ENCODE measurements around the gene PACS1.
A peak's percentile ranks its signal among the peaks of the same experiment; 100 is the strongest.
"Not testable (repeated sequence)": the region's sequence is repeated elsewhere in the genome, so short reads cannot be mapped to it uniquely, and the experiment has no call there.

PACS1 gene

GRCh38 chr11:66277064-66277463 lies 207.0 kb downstream of the PACS1 start:
- DNase-seq (ENCODE audit: low read depth) = not testable (repeated sequence)

GRCh38 chr11:66277471-66278362 lies 207.6 kb downstream of the PACS1 start, which contains the start of gene CNIH2:
Gene CNIH2 (plus strand): TSS chr11:66278175. CDS start chr11:66278457, 282 bp downstream.
- DNase-seq (ENCODE audit: low read depth) = no peak

GRCh38 chr11:66278363-66279091 lies 208.5 kb downstream of the PACS1 start:
- no peak for DNase-seq (ENCODE audit: low read depth)

- DNase-seq (ENCODE audit: low read depth) = no peak
These were observed 209.1 kb downstream of the PACS1 start for GRCh38 chr11:66279092-66279734.

- no peak for DNase-seq (ENCODE audit: low read depth)
These were observed 210.4 kb downstream of the PACS1 start for GRCh38 chr11:66280428-66280827.

- DNase-seq (ENCODE audit: low read depth) = no peak
These were observed 210.9 kb downstream of the PACS1 start for GRCh38 chr11:66281001-66281400.

- no peak for DNase-seq (ENCODE audit: low read depth)
These were observed 211.8 kb downstream of the PACS1 start for GRCh38 chr11:66281776-66282467.

- peak; percentile 97 for DNase-seq (ENCODE audit: low read depth)
These were observed 212.7 kb downstream of the PACS1 start for GRCh38 chr11:66282468-66283455.

- no peak for DNase-seq (ENCODE audit: low read depth)
These were observed 213.5 kb downstream of the PACS1 start for GRCh38 chr11:66283461-66284105.

- DNase-seq (ENCODE audit: low read depth) = no peak
These were observed 214.5 kb downstream of the PACS1 start for GRCh38 chr11:66284526-66285078.

- DNase-seq (ENCODE audit: low read depth) = no peak
These were observed 215.3 kb downstream of the PACS1 start for GRCh38 chr11:66285250-66285947.

GRCh38 chr11:66286699-66287098 lies 216.6 kb downstream of the PACS1 start:
- no peak for DNase-seq (ENCODE audit: low read depth)

GRCh38 chr11:66287211-66287888 lies 217.3 kb downstream of the PACS1 start:
- DNase-seq (ENCODE audit: low read depth) = no peak

GRCh38 chr11:66287889-66288670 lies 218.0 kb downstream of the PACS1 start:
- DNase-seq (ENCODE audit: low read depth) = no peak

GRCh38 chr11:66288671-66289547 lies 218.8 kb downstream of the PACS1 start, which contains the start of gene YIF1A:
Gene YIF1A (minus strand): TSS chr11:66289143. CDS start chr11:66288985, 158 bp downstream.
- DNase-seq (ENCODE audit: low read depth) = peak; percentile 99

GRCh38 chr11:66289548-66290329 lies 219.7 kb downstream of the PACS1 start:
- DNase-seq (ENCODE audit: low read depth) = no peak
